ENCODE data around the gene PLBD1. TPM values are rescaled to one million over a fixed set of nuclear protein-coding genes. Genes with fewer than 3 reads are reported as not detected.

The PLBD1 gene
- total RNA-seq, 4 donors from 2014 or later = 26.5 to 64.1 (median 40.1) TPM

DNA sequence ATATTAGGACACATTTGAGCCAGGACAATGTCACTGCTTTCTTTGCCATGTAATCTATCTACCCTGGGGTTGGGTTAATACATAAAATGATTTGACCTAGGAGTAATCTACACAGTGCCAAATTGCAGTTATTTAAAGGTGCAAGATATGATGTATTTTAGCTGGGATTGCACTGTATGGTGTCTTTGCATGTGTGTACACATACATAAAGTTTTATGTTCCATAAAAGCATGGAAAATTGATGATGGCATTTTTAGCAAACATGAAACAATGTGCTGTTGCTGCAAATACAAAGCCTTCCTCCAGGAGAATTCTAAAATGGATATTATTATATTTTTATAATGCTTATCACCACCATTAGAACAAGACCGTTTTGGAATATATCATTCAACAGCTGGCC is 24.0 kb upstream of the PLBD1 start:
- 39 to 60% methylated on average over 1 of the region's 1 CpG for WGBS, 2 donors
- intact Hi-C loops (cut with DNase I; ENCODE audit: low total_unique reads) = no loop called here
- no peak for DNase-seq (ENCODE audit: low spot score in 2 of 2)

DNA sequence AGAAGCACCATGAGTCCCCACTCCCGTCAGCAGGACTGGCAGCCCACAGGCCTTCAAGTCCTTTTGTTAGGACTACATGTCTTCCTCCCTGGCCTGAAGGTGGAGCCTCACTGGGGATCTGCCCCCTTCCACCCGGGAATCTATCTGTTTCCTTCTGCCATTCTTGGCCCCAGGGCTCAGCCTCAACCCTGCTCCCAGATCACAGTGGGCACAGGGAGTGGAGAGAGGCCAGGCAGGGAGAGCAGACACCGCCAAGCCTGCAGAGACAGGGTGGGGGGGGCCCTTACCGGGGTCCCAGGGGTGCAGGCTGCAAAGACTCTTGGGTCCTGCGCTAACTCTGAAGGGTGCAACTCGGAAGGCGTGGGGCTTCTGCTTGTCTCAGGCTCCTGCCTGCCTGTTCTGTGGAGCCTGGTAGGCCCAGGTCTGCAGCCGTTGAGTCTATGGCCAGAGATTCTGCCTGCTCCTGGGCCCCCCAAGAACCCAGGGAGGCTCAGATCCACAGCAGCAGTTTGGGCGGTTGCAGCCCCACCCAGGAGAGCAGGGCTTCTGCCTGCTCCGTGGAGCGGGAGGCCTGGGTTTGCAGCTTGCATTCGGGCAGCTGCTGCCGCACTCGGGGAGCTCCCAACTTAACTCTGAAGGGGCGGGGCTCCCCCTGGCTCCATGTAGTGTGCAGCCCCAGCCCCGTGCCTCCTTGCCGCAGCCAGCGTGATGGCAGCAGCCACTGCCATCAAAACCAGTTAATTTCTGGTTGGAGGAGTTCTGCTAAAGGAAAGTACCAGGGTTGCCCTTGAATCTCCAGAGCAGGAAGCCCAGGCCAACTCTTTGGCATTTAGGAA is 21.7 kb upstream of the PLBD1 start:
- WGBS, 2 donors = 90 to 94% methylated on average over 16 to 17 of the region's 18 CpGs
- intact Hi-C loops (cut with DNase I; ENCODE audit: low total_unique reads) = no loop called here
- DNase-seq (ENCODE audit: low spot score in 2 of 2) = no peak
- H3K4me3 ChIP-seq (ENCODE audit: low read depth, poor library complexity, severe bottlenecking) = no peak overlapping the region
- TF ChIP-seq, protein P1, sequence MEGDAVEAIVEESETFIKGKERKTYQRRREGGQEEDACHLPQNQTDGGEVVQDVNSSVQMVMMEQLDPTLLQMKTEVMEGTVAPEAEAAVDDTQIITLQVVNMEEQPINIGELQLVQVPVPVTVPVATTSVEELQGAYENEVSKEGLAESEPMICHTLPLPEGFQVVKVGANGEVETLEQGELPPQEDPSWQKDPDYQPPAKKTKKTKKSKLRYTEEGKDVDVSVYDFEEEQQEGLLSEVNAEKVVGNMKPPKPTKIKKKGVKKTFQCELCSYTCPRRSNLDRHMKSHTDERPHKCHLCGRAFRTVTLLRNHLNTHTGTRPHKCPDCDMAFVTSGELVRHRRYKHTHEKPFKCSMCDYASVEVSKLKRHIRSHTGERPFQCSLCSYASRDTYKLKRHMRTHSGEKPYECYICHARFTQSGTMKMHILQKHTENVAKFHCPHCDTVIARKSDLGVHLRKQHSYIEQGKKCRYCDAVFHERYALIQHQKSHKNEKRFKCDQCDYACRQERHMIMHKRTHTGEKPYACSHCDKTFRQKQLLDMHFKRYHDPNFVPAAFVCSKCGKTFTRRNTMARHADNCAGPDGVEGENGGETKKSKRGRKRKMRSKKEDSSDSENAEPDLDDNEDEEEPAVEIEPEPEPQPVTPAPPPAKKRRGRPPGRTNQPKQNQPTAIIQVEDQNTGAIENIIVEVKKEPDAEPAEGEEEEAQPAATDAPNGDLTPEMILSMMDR (IDR thresholded peaks at IDR 0.05) = no peak
- TF ChIP-seq POLR2A (IDR thresholded peaks at IDR 0.05) = no peak

More for the DNA sequence above, 24.0 kb upstream of the PLBD1 start:
- no peak overlapping the region for H3K4me3 ChIP-seq (ENCODE audit: low read depth, poor library complexity, severe bottlenecking)
- TF ChIP-seq, protein P1 (IDR thresholded peaks at IDR 0.05) = no peak
- TF ChIP-seq POLR2A (IDR thresholded peaks at IDR 0.05) = no peak

DNA sequence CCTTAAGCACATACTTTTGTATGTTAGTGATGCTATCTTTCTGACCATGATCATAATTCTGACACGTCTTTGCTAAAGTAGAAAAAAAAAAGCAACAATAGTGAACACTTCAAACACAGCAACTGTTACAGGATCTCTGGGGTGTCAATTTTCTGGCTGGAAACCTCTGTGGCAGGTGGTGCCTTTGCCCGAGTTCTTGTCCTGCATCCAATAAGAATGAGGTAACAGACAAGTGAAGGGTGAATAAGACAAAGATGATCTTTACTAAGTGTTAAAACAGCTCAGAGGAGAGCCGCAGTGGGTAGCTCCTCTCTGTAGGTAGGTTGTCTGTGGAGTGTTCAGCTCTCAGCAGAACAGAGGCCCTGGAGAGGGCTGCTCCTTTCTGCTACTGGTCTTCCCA is 20.9 kb upstream of the PLBD1 start:
- H3K4me3 ChIP-seq (ENCODE audit: low read depth, poor library complexity, severe bottlenecking) = no peak overlapping the region
- intact Hi-C loops (cut with DNase I; ENCODE audit: low total_unique reads) = no loop called here
- 73 to 76% methylated on average over 3 of the region's 3 CpGs for whole genome bisulfite sequencing, 2 donors
- DNase-seq (ENCODE audit: low spot score in 2 of 2) = no peak
- TF ChIP-seq, protein P1 (IDR thresholded peaks at IDR 0.05) = no peak
- no peak for TF ChIP-seq POLR2A (IDR thresholded peaks at IDR 0.05)

DNA sequence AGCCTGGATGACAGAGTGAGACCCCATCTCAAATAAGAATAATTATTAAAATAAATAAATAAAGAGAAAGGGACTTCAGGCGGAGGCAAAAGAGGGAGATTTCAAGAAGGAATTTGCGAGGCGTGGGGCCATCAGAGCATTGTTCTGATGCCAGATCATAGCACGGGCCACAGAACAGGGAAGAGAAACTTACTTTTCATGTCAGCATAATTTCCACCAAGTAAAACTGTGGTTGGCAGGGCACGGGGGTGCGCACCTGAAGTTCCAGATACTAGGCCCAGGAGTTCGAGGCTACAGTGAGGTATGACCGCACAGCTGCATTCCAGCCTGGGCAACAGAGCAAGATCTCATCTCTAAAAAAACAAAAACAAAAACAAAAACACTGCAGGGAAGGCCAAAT is 11.0 kb upstream of the PLBD1 start:
- TF ChIP-seq POLR2A (IDR thresholded peaks at IDR 0.05) = no peak
- TF ChIP-seq, protein P1 (IDR thresholded peaks at IDR 0.05) = no peak
- intact Hi-C loops (cut with DNase I; ENCODE audit: low total_unique reads) = no loop called here
- WGBS, 2 donors = 84 to 96% methylated on average over 8 of the region's 8 CpGs
- DNase-seq (ENCODE audit: low spot score in 2 of 2) = no peak
- H3K4me3 ChIP-seq (ENCODE audit: low read depth, poor library complexity, severe bottlenecking) = no peak overlapping the region

DNA sequence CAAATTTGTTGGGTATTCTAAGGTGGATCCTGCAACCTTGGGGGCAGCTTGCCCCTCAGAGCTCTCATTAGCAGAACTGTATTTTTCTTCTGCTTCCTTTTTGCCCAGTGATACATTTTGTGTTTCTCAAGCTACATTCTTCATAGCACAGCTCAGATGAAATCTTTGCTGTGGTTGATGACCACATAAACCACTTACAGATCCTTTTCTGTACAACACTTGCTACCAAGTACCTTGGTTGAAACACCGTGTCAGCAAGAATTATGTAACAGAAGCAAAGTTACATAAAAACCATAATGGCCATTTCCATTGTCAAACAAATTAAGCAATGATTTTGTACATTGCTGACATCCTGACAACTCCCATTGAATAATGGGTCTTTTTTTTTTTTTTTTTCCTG is 9.7 kb upstream of the PLBD1 start:
- H3K4me3 ChIP-seq (ENCODE audit: low read depth, poor library complexity, severe bottlenecking) = no peak overlapping the region
- intact Hi-C loops (cut with DNase I; ENCODE audit: low total_unique reads) = no loop called here
- TF ChIP-seq POLR2A (IDR thresholded peaks at IDR 0.05) = no peak
- TF ChIP-seq, protein P1 (IDR thresholded peaks at IDR 0.05) = no peak
- DNase-seq (ENCODE audit: low spot score in 2 of 2) = no peak
- 70 to 80% methylated on average over 1 of the region's 1 CpG for WGBS, 2 donors
